Measurements from ENCODE around the gene ANKH. TPM values are rescaled to one million over a fixed set of nuclear protein-coding genes. Genes with fewer than 3 reads are reported as not detected.
A peak's percentile ranks its signal among the peaks of the same experiment; 100 is the strongest.

Gene ANKH
- total RNA-seq, 1 donor from 2014 or later: 39.1 TPM

GRCh38 chr5:14674983-14675854 lies 196.4 kb downstream of the ANKH start:
- Mint-ChIP-seq H3K4me3 (no peak overlapping the region), H3K9me3 (no peaks in the 10 kb centered on the region), H3K27ac (peak overlapping the region; percentile 49), H3K4me1 (peaks cover 30% of the 10 kb centered on the region), H3K27me3 (ENCODE audit: low read depth) (no peaks in the 10 kb centered on the region), H3K36me3 (peaks cover 9% of the 10 kb centered on the region)
- no peak for TF ChIP-seq CTCF (IDR thresholded peaks at IDR 0.05; ENCODE audit: unreplicated experiment)
- DNase-seq (ENCODE audit: low spot score in 2 of 2, unreplicated experiment in 2 of 2): no peak

- Mint-ChIP-seq H3K4me1 (peaks cover 30% of the 10 kb centered on the region), H3K4me3 (no peak overlapping the region), H3K36me3 (peaks cover 8% of the 10 kb centered on the region), H3K27me3 (ENCODE audit: low read depth) (no peaks in the 10 kb centered on the region), H3K27ac (no peak overlapping the region), H3K9me3 (no peaks in the 10 kb centered on the region)
- no peak for DNase-seq (ENCODE audit: low spot score in 2 of 2, unreplicated experiment in 2 of 2)
- TF ChIP-seq CTCF (IDR thresholded peaks at IDR 0.05; ENCODE audit: unreplicated experiment): no peak
These were observed 198.1 kb downstream of the ANKH start for GRCh38 chr5:14673443-14673842.

- DNase-seq (ENCODE audit: low spot score in 2 of 2, unreplicated experiment in 2 of 2): no peak
- no peak overlapping the region for H3K27ac Mint-ChIP-seq
- H3K4me1 Mint-ChIP-seq: peaks cover 30% of the 10 kb centered on the region
- no peak overlapping the region for H3K4me3 Mint-ChIP-seq
- no peaks in the 10 kb centered on the region for H3K27me3 Mint-ChIP-seq (ENCODE audit: low read depth)
- no peak for TF ChIP-seq CTCF (IDR thresholded peaks at IDR 0.05; ENCODE audit: unreplicated experiment)
- H3K9me3 Mint-ChIP-seq: no peaks in the 10 kb centered on the region
- H3K36me3 Mint-ChIP-seq: peaks cover 1% of the 10 kb centered on the region
These were observed 198.8 kb downstream of the ANKH start for GRCh38 chr5:14672484-14673394.

GRCh38 chr5:14672082-14672481 lies 199.5 kb downstream of the ANKH start:
- H3K9me3 Mint-ChIP-seq: no peaks in the 10 kb centered on the region
- TF ChIP-seq CTCF (IDR thresholded peaks at IDR 0.05; ENCODE audit: unreplicated experiment): no peak
- no peaks in the 10 kb centered on the region for H3K36me3 Mint-ChIP-seq
- no peaks in the 10 kb centered on the region for H3K27me3 Mint-ChIP-seq (ENCODE audit: low read depth)
- no peak for DNase-seq (ENCODE audit: low spot score in 2 of 2, unreplicated experiment in 2 of 2)
- no peak overlapping the region for H3K4me3 Mint-ChIP-seq
- H3K27ac Mint-ChIP-seq: no peak overlapping the region
- peaks cover 30% of the 10 kb centered on the region for H3K4me1 Mint-ChIP-seq

GRCh38 chr5:14671414-14671813 lies 200.2 kb downstream of the ANKH start:
- TF ChIP-seq CTCF (IDR thresholded peaks at IDR 0.05; ENCODE audit: unreplicated experiment): no peak
- Mint-ChIP-seq H3K27me3 (ENCODE audit: low read depth) (no peaks in the 10 kb centered on the region), H3K4me1 (peaks cover 35% of the 10 kb centered on the region), H3K4me3 (no peak overlapping the region), H3K9me3 (no peaks in the 10 kb centered on the region), H3K36me3 (no peaks in the 10 kb centered on the region), H3K27ac (no peak overlapping the region)
- no peak for DNase-seq (ENCODE audit: low spot score in 2 of 2, unreplicated experiment in 2 of 2)
